SU-DHL-6 (cell line): ENCODE results near the gene SLC25A34.

ENCODE experiments used
- H2AFZ ChIP-seq: fragments of 200-600 bp; sonication (generic); 2 replicates; pipeline ENCODE4 v1.6.1; 2014; ENCODE audit warnings: low read depth, mild to moderate bottlenecking, moderate library complexity, mixed read lengths, antibody characterized with exemption, low read length; ENCODE audit not compliant: severe bottlenecking
- H3F3A ChIP-seq: fragments of 200-600 bp; shearing (Covaris generic); 2 replicates; pipeline ENCODE4 v1.6.0; 2016; ENCODE audit warnings: antibody characterized with exemption, mild to moderate bottlenecking; ENCODE audit not compliant: insufficient read depth
- H3K27ac ChIP-seq: fragments of 200-600 bp; sonication (generic); 2 replicates; pipeline ENCODE4 v1.5.1; 2016; ENCODE audit warnings: low read depth, mild to moderate bottlenecking, low read length, moderate library complexity, mixed read lengths
- H3K27me3 ChIP-seq: fragments of 200-600 bp; sonication (generic), shearing (Covaris generic); 2 replicates; pipeline ENCODE4 v1.6.0; 2014; ENCODE audit warnings: mild to moderate bottlenecking, low read length
- H3K36me3 ChIP-seq: fragments of 200-600 bp; sonication (generic); 2 replicates; pipeline ENCODE4 v1.6.1; 2014; ENCODE audit warnings: mild to moderate bottlenecking, low read length, mixed read lengths
- H3K4me2 ChIP-seq: fragments of 300-600, 200-600 bp; shearing (Covaris generic), sonication (generic); 2 replicates; pipeline ENCODE4 v1.6.0; 2014; ENCODE audit warnings: low read length, low read depth, mild to moderate bottlenecking; ENCODE audit not compliant: poor library complexity, severe bottlenecking
- H3K4me3 ChIP-seq: fragments of 200-600 bp; sonication (generic); 2 replicates; pipeline ENCODE4 v1.5.1; 2014; ENCODE audit warnings: antibody characterized with exemption, low read length, mild to moderate bottlenecking, mixed read lengths; ENCODE audit not compliant: insufficient read depth, poor library complexity, severe bottlenecking
- H3K79me2 ChIP-seq: fragments of 200-600 bp; sonication (generic); 2 replicates; pipeline ENCODE4 v1.6.1; 2014; ENCODE audit warnings: mild to moderate bottlenecking, low read length, moderate library complexity; ENCODE audit not compliant: insufficient read depth
- H3K9ac ChIP-seq: fragments of 200-600 bp; sonication (generic); 2 replicates; pipeline ENCODE4 v1.7.0; 2014; ENCODE audit warnings: mild to moderate bottlenecking, low read length
- H3K9me2 ChIP-seq: fragments of 200-600 bp; sonication (generic); replicated peaks from 2 replicates; pipeline ENCODE4 v1.6.1; 2014; ENCODE audit warnings: low read length; ENCODE audit not compliant: insufficient read depth
- H3K9me3 ChIP-seq: fragments of 200-600 bp; sonication (generic); 2 replicates; pipeline ENCODE4 v1.6.1; 2014; ENCODE audit warnings: low read length, mixed read lengths; ENCODE audit not compliant: insufficient read depth
- H4K20me1 ChIP-seq: fragments of 200-600 bp; sonication (generic); 2 replicates; pipeline ENCODE4 v1.6.1; 2014; ENCODE audit warnings: low read depth, mild to moderate bottlenecking, antibody characterized with exemption, low read length, moderate library complexity, mixed read lengths
- CTCF ChIP-seq: fragments of 200-600 bp; sonication (generic); IDR thresholded peaks from one replicate; pipeline ENCODE4 v1.5.1; 2017; ENCODE audit warnings: antibody characterized with exemption, mild to moderate bottlenecking, low read length, moderate library complexity; ENCODE audit not compliant: insufficient read depth, poor library complexity, severe bottlenecking
- EZH2phosphoT487 ChIP-seq: fragments of 200-600 bp; sonication (generic), shearing (Covaris generic); conservative IDR thresholded peaks from 2 replicates; pipeline ENCODE4 v1.6.1; 2018; ENCODE audit warnings: mild to moderate bottlenecking, antibody characterized with exemption, low read length, moderate library complexity, mixed read lengths

The SLC25A34 gene

GRCh38 chr1:15757016-15757543 is 21.0 kb downstream of the SLC25A34 start:
- TF ChIP-seq EZH2phosphoT487 (no peak), CTCF (no peak)
- Histone ChIP-seq H2AFZ (no peak overlapping the region), H4K20me1 (no peaks in the 10 kb centered on the region), H3K79me2 (no peaks in the 10 kb centered on the region), H3K4me2 (no peak overlapping the region), H3K9me3 (no peaks in the 10 kb centered on the region), H3K36me3 (no peaks in the 10 kb centered on the region), H3K9me2 (no peaks in the 10 kb centered on the region), H3K9ac (no peak overlapping the region), H3K27me3 (no peaks in the 10 kb centered on the region), H3F3A (no peaks in the 10 kb centered on the region), H3K27ac (no peak overlapping the region), H3K4me3 (no peak overlapping the region)

- H3K9ac ChIP-seq, result no peak overlapping the region
- H3K79me2 ChIP-seq, result no peaks in the 10 kb centered on the region
- no peaks in the 10 kb centered on the region for H3K9me2 ChIP-seq
- no peak overlapping the region for H3K4me3 ChIP-seq
- no peak overlapping the region for H3K4me2 ChIP-seq
- TF ChIP-seq CTCF (no peak), EZH2phosphoT487 (no peak)
- H3K27ac ChIP-seq, result no peak overlapping the region
- H3K27me3 ChIP-seq, result no peaks in the 10 kb centered on the region
- H3K9me3 ChIP-seq, result no peaks in the 10 kb centered on the region
- no peaks in the 10 kb centered on the region for H3F3A ChIP-seq
- H4K20me1 ChIP-seq, result no peaks in the 10 kb centered on the region
- no peak overlapping the region for H2AFZ ChIP-seq
- no peaks in the 10 kb centered on the region for H3K36me3 ChIP-seq
These were observed 21.7 kb downstream of the SLC25A34 start for GRCh38 chr1:15757575-15758342.

GRCh38 chr1:15758343-15758931 is 22.4 kb downstream of the SLC25A34 start, which contains the start of gene FBLIM1:
FBLIM1 (plus strand) TSS chr1:15758795; CDS start chr1:15764984, 6,189 bp downstream.
- no peak within 1 kb of the TSS for H3K9ac ChIP-seq
- H3K79me2 ChIP-seq, result no peaks in the 10 kb centered on the region
- H3K36me3 ChIP-seq, result no peaks in the 10 kb centered on the region
- no peak within 1 kb of the TSS for H2AFZ ChIP-seq
- TF ChIP-seq CTCF, result no peak
- TF ChIP-seq EZH2phosphoT487, result no peak
- no peaks in the 10 kb centered on the region for H3K9me2 ChIP-seq
- H3K27ac ChIP-seq, result no peak within 1 kb of the TSS
- H3F3A ChIP-seq, result no peaks in the 10 kb centered on the region
- no peaks in the 10 kb centered on the region for H4K20me1 ChIP-seq
- H3K9me3 ChIP-seq, result no peaks in the 10 kb centered on the region
- no peak within 1 kb of the TSS for H3K4me3 ChIP-seq
- no peaks in the 10 kb centered on the region for H3K27me3 ChIP-seq
- H3K4me2 ChIP-seq, result no peak within 1 kb of the TSS
